GM03348 (cell line): ENCODE data around the gene DNAI1.
"Not testable (repeated sequence)": the region's sequence is repeated elsewhere in the genome, so short reads cannot be mapped to it uniquely, and the experiment has no call there.

Experiments used
- DNase-seq: peaks from one replicate; pipeline ENCODE4 v3.0.0; 2012; ENCODE audit warnings: low spot score

The DNAI1 gene

GRCh38 chr9:34451135-34451534, 7.5 kb upstream of the DNAI1 start:
- DNase-seq = no peak

GRCh38 chr9:34451545-34451944, 7.1 kb upstream of the DNAI1 start:
- peak; percentile 17 for DNase-seq

- no peak for DNase-seq
Measured at GRCh38 chr9:34452568-34452967, 6.0 kb upstream of the DNAI1 start.

GRCh38 chr9:34454571-34455065, 4.0 kb upstream of the DNAI1 start:
- DNase-seq = peak; percentile 55

- no peak for DNase-seq
Measured at GRCh38 chr9:34456151-34456550, 2.5 kb upstream of the DNAI1 start.

GRCh38 chr9:34456746-34457145, 1.9 kb upstream of the DNAI1 start:
- no peak for DNase-seq

- peak; percentile 87 for DNase-seq
Measured at GRCh38 chr9:34457266-34458012, 1.2 kb upstream of the DNAI1 start.

GRCh38 chr9:34458959-34459340, 345 bp downstream of the DNAI1 start:
- no peak for DNase-seq

- no peak for DNase-seq
Measured at GRCh38 chr9:34459356-34459755, 751 bp downstream of the DNAI1 start.

GRCh38 chr9:34459941-34460340, 1.3 kb downstream of the DNAI1 start:
- no peak for DNase-seq

- peak; percentile 57 for DNase-seq
Measured at GRCh38 chr9:34463098-34463900, 4.7 kb downstream of the DNAI1 start.

- DNase-seq = no peak
Measured at GRCh38 chr9:34463901-34464232, 5.3 kb downstream of the DNAI1 start.

- DNase-seq = no peak
Measured at GRCh38 chr9:34464571-34464970, 6.0 kb downstream of the DNAI1 start.

- DNase-seq = no peak
Measured at GRCh38 chr9:34465468-34465867, 6.9 kb downstream of the DNAI1 start.

GRCh38 chr9:34475097-34475496, 16.5 kb downstream of the DNAI1 start:
- DNase-seq = no peak

- no peak for DNase-seq
Measured at GRCh38 chr9:34477541-34477940, 18.9 kb downstream of the DNAI1 start.

GRCh38 chr9:34479431-34479866, 20.8 kb downstream of the DNAI1 start:
- no peak for DNase-seq

- not testable (repeated sequence) for DNase-seq
Measured at GRCh38 chr9:34481620-34482019, 23.0 kb downstream of the DNAI1 start.

GRCh38 chr9:34482746-34483145, 24.1 kb downstream of the DNAI1 start:
- not testable (repeated sequence) for DNase-seq

- no peak for DNase-seq
Measured at GRCh38 chr9:34484678-34485077, 26.1 kb downstream of the DNAI1 start.

GRCh38 chr9:34485822-34486221, 27.2 kb downstream of the DNAI1 start:
- no peak for DNase-seq

GRCh38 chr9:34486572-34486971, 28.0 kb downstream of the DNAI1 start:
- DNase-seq = no peak

- no peak for DNase-seq
Measured at GRCh38 chr9:34490360-34490759, 31.8 kb downstream of the DNAI1 start.
